Mucosa of descending colon (tissue), 3 donors: ENCODE measurements around the gene S100A3. TPM values are rescaled to one million over a fixed set of nuclear protein-coding genes. Genes with fewer than 3 reads are reported as not detected.

Experiments used
- ATAC-seq: fragments of 200-7000 bp; cut with Tn5 transposase; one replicate; pipeline ENCODE4 v1.9.1; 2020; ENCODE audit warnings: mild to moderate bottlenecking, moderate library complexity
- DNase-seq, 3 donors: peaks; one replicate each; pipeline ENCODE4 v3.0.0-alpha.2; 2020
- H3K36me3 ChIP-seq: fragments of 200-600 bp; one replicate; pipeline ENCODE4 v1.8.0; 2021; ENCODE audit warnings: low read depth, mild to moderate bottlenecking
- H3K4me1 ChIP-seq: fragments of 200-600 bp; one replicate; pipeline ENCODE4 v1.8.0; 2021; ENCODE audit warnings: low read depth, mild to moderate bottlenecking
- H3K4me3 ChIP-seq: fragments of 200-600 bp; one replicate; pipeline ENCODE4 v1.8.0; 2021; ENCODE audit warnings: mild to moderate bottlenecking
- H3K9me3 ChIP-seq: fragments of 200-600 bp; one replicate; pipeline ENCODE4 v1.8.0; 2021; ENCODE audit warnings: mild to moderate bottlenecking
- intact Hi-C, 2 donors: fragments of 100-400 bp; cut with DNase I in 1 of 2; cut with micrococcal nuclease in 1 of 2; formaldehyde crosslinking; loops; one replicate each; pipeline versions ENCODE4 v1.11.0 to v1.11.1; 2022; cut with DNase I, micrococcal nuclease
- total RNA-seq, 3 donors: library from RNA; stranded (reverse); fragmentation: NEBNext Ultra II Directional in 2 of 3; extraction: Animal tissue kit (Norgen Biotek cat#: 25700) in 2 of 3; gene quantifications; one replicate each; pipeline versions ENCODE4 v1.2.1 to v1.2.4, GENCODE V29; 2021 to 2023
- TF ChIP-seq, protein P1 (sequence below): fragments of 200-600 bp; IDR thresholded peaks from one replicate; pipeline ENCODE4 v1.8.0; 2022; ENCODE audit warnings: antibody characterized with exemption, mild to moderate bottlenecking
- donor health status: DM: no; HTN: no; CAD: no; lungs with moderate emphysema.
- donor health status: DM: no; HTN: no; CAD: no.
- donor health status: DM: no; HTN: yes; CAD: no.

Gene S100A3
- total RNA-seq, 3 donors from 2014 or later = 0.85 to 2.2 TPM; not detected in 1

GRCh38 chr1:153533689-153534201, 15.3 kb downstream of the S100A3 start:
- Histone ChIP-seq H3K4me3 (no peak overlapping the region), H3K36me3 (no peaks in the 10 kb centered on the region), H3K4me1 (peaks cover 47% of the 10 kb centered on the region), H3K9me3 (no peaks in the 10 kb centered on the region)
- TF ChIP-seq, protein P1, sequence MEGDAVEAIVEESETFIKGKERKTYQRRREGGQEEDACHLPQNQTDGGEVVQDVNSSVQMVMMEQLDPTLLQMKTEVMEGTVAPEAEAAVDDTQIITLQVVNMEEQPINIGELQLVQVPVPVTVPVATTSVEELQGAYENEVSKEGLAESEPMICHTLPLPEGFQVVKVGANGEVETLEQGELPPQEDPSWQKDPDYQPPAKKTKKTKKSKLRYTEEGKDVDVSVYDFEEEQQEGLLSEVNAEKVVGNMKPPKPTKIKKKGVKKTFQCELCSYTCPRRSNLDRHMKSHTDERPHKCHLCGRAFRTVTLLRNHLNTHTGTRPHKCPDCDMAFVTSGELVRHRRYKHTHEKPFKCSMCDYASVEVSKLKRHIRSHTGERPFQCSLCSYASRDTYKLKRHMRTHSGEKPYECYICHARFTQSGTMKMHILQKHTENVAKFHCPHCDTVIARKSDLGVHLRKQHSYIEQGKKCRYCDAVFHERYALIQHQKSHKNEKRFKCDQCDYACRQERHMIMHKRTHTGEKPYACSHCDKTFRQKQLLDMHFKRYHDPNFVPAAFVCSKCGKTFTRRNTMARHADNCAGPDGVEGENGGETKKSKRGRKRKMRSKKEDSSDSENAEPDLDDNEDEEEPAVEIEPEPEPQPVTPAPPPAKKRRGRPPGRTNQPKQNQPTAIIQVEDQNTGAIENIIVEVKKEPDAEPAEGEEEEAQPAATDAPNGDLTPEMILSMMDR = no peak
- ATAC-seq (peak; percentile 3), DNase-seq (peak; percentile 51 to 73 (median 67))
- intact Hi-C loops = loop anchor here (5.0 kb wide), 1 partner anchor 34 kb away; the partner anchor contains the start of gene S100A2 (in 2 of the 2)

GRCh38 chr1:153532769-153533599, 16.1 kb downstream of the S100A3 start:
- H3K4me1 ChIP-seq = peaks cover 42% of the 10 kb centered on the region
- peak; percentile 92 to 95 (median 93) for DNase-seq
- H3K4me3 ChIP-seq = no peak overlapping the region
- no peaks in the 10 kb centered on the region for H3K36me3 ChIP-seq
- H3K9me3 ChIP-seq = no peaks in the 10 kb centered on the region
- intact Hi-C loops = loop anchor here (5.0 kb wide), 1 partner anchor 34 kb away; the partner anchor contains the start of gene S100A2 (in 2 of the 2)
- peak; percentile 65 for ATAC-seq
- TF ChIP-seq, protein P1 = peak; percentile 90

- DNase-seq = peak in 2 of 3 donors; percentile 42 to 58
- no peaks in the 10 kb centered on the region for H3K9me3 ChIP-seq
- TF ChIP-seq, protein P1 = no peak
- no peaks in the 10 kb centered on the region for H3K36me3 ChIP-seq
- peak; percentile 4 for ATAC-seq
- peaks cover 42% of the 10 kb centered on the region for H3K4me1 ChIP-seq
- intact Hi-C loops = loop anchor here (5.0 kb wide), 1 partner anchor 35 kb away; the partner anchor contains the start of gene S100A2 (in 2 of the 2)
- no peak overlapping the region for H3K4me3 ChIP-seq
These were observed 16.9 kb downstream of the S100A3 start for GRCh38 chr1:153532181-153532580.

GRCh38 chr1:153531638-153532037, 17.4 kb downstream of the S100A3 start:
- H3K4me3 ChIP-seq = no peak overlapping the region
- DNase-seq (peak in 1 of 3 donors; percentile 21), ATAC-seq (no peak)
- peaks cover 38% of the 10 kb centered on the region for H3K4me1 ChIP-seq
- intact Hi-C loops = loop anchor here (5.0 kb wide), 1 partner anchor 36 kb away; the partner anchor contains the start of gene S100A2 (in 2 of the 2)
- H3K9me3 ChIP-seq = no peaks in the 10 kb centered on the region
- no peaks in the 10 kb centered on the region for H3K36me3 ChIP-seq
- TF ChIP-seq, protein P1 = no peak

- Histone ChIP-seq H3K4me3 (no peak overlapping the region), H3K4me1 (peaks cover 10% of the 10 kb centered on the region), H3K36me3 (no peaks in the 10 kb centered on the region), H3K9me3 (no peaks in the 10 kb centered on the region)
- ATAC-seq = no peak
- intact Hi-C loops = no loop called here
- TF ChIP-seq, protein P1 = no peak
- peak in 1 of 3 donors; percentile 1 for DNase-seq
These were observed 21.4 kb downstream of the S100A3 start for GRCh38 chr1:153527683-153528040.
